ENCODE measurements around the gene LCN6. TPM values are rescaled to one million over a fixed set of nuclear protein-coding genes. Genes with fewer than 3 reads are reported as not detected.

LCN6 gene
- total RNA-seq, 6 donors from 2014 or later: 2.7 to 35.1 (median 5.5) TPM; not detected in 2

DNA sequence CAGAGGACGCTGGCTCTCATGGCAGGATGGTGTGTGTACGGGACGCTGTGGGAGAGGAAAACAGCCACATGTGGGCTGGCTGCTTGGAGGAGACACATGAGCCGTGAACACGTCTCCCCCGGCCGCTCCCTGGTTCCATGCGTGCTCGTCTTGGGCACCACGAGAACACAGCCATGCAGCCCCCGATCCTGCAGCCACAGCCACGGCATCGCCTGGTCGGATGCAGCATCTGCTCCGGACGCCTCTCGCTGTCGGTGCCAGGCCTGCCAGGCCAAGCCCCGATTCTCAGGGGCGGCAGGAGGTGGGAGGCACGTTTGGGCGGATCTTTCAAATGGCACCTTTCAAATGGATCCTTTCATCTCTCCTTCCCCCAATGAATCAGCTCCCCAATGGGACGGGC, 8.8 kb downstream of the LCN6 start:
- WGBS, 2 donors: 77 to 84% methylated on average over 7 to 23 of the region's 23 CpGs
- no peak for ATAC-seq (ENCODE audit: low FRiP score in 2 of 2)
- Histone ChIP-seq H3K4me3 (no peak overlapping the region), H3K4me1 (peaks cover 4 to 25% (median 20%) of the 10 kb centered on the region in 4 donors), H3K36me3 (no peaks in the 10 kb centered on the region), H3K27me3 (peaks cover 0 to 27% (median 12%) of the 10 kb centered on the region in 4 donors), H3K27ac (no peak overlapping the region), H3K9me3 (no peaks in the 10 kb centered on the region)
- peak in 1 of 2 donors; percentile 71 for DNase-seq
- TF ChIP-seq POLR2AphosphoS5 (IDR thresholded peaks at IDR 0.05): no peak
- TF ChIP-seq CTCF (IDR thresholded peaks at IDR 0.05): no peak
- no peak for TF ChIP-seq POLR2A (IDR thresholded peaks at IDR 0.05)
- no peak for TF ChIP-seq EP300 (IDR thresholded peaks at IDR 0.05)

- no peak for TF ChIP-seq EP300 (IDR thresholded peaks at IDR 0.05)
- no peak for TF ChIP-seq POLR2AphosphoS5 (IDR thresholded peaks at IDR 0.05)
- no peak for TF ChIP-seq POLR2A (IDR thresholded peaks at IDR 0.05)
- TF ChIP-seq CTCF (IDR thresholded peaks at IDR 0.05): no peak
- DNase-seq (peak in 1 of 2 donors; percentile 68), ATAC-seq (ENCODE audit: low FRiP score in 2 of 2) (no peak)
- Histone ChIP-seq H3K4me3 (no peak overlapping the region), H3K9me3 (no peaks in the 10 kb centered on the region), H3K27me3 (peaks cover 0 to 27% (median 12%) of the 10 kb centered on the region in 4 donors), H3K27ac (no peak overlapping the region), H3K4me1 (peaks cover 4 to 25% (median 20%) of the 10 kb centered on the region in 4 donors), H3K36me3 (no peaks in the 10 kb centered on the region)
- 89 to 92% methylated on average over 20 of the region's 20 CpGs for WGBS, 2 donors
Observed at GRCh38 chr9:136738960-136739359, 9.4 kb downstream of the LCN6 start.

DNA sequence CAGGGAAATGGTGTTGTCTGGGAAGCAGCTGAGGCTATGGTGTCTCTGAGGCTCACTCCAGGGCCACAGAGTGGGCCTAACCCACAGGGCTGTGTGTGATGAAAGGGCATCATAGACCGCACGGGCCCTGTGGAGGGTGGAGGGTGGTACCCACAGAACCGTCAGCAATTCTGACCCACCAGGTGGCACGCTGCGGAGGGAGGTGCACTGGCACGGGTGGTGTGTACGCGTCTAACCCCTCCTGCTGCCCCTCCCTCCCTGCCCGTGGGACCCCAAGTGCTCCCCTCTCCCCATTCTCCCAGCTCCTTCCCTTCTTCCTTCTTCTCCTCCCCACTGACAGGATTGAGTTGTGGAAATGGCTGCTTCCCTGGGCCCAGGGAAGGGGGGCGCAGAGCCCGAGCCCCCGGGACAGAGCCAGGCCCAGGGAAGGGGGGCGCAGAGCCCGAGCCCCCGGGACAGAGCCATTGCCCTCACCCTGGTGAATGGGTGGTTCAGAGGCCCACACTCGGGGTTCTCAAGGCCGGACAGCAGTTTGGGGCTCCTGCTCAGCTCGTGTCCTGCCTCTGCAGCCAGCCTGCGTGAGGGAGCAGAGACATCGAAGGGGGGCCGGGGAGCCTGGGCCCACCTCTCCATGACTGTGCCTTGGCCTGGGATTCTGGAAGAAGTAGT, 12.4 kb downstream of the LCN6 start:
- H3K4me3 ChIP-seq: no peak overlapping the region
- ATAC-seq (ENCODE audit: low FRiP score in 2 of 2) (no peak), DNase-seq (peak in 1 of 2 donors; percentile 52)
- H3K36me3 ChIP-seq: no peaks in the 10 kb centered on the region
- H3K27me3 ChIP-seq: peaks cover 0 to 5% (median under 1%) of the 10 kb centered on the region in 4 donors
- WGBS, 2 donors: 87 to 92% methylated on average over 15 to 21 of the region's 21 CpGs
- no peak for TF ChIP-seq CTCF (IDR thresholded peaks at IDR 0.05)
- TF ChIP-seq POLR2A (IDR thresholded peaks at IDR 0.05): no peak
- TF ChIP-seq EP300 (IDR thresholded peaks at IDR 0.05): no peak
- no peak for TF ChIP-seq POLR2AphosphoS5 (IDR thresholded peaks at IDR 0.05)
- no peak overlapping the region for H3K27ac ChIP-seq
- H3K4me1 ChIP-seq: peaks cover 2 to 4% (median 3%) of the 10 kb centered on the region in 4 donors
- H3K9me3 ChIP-seq: no peaks in the 10 kb centered on the region

DNA sequence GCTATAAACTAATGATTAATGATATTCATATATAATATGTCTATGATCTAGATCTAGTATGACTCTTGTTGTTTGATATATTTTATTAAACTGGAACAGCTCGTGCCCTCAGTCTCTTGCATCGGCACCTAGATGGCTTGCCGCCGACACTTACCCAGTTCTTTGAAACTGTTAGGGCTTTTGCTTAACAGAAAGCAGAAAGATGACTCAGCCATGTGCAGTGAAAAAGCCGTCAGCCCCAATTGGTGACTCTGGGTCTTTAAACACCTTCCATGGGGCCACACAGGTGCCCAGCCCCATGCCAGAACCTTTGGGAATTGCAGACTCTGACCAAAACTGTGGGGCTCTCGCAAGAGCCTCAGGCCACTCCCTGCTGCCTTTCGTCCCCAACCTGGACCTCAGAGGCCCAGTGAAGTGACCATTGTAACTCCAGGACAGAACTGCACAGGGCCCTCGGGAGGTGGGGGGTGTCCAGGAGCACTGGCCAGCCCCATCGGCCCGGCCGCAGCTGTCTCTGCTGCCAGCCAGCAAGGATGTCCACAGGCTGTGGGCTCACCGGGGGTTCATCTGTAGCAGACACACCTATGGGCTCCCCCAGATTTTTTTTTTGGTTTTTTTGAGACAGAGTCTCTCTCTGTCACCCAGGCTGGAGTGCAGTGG, 13.4 kb downstream of the LCN6 start:
- H3K27ac ChIP-seq: no peak overlapping the region
- ATAC-seq (ENCODE audit: low FRiP score in 2 of 2) (no peak), DNase-seq (peak in 1 of 2 donors; percentile 67)
- H3K27me3 ChIP-seq: no peaks in the 10 kb centered on the region
- H3K9me3 ChIP-seq: no peaks in the 10 kb centered on the region
- TF ChIP-seq POLR2AphosphoS5 (IDR thresholded peaks at IDR 0.05): no peak
- TF ChIP-seq EP300 (IDR thresholded peaks at IDR 0.05): no peak
- TF ChIP-seq CTCF (IDR thresholded peaks at IDR 0.05): no peak
- no peak for TF ChIP-seq POLR2A (IDR thresholded peaks at IDR 0.05)
- 87 to 91% methylated on average over 10 to 11 of the region's 12 CpGs for WGBS, 2 donors
- no peak overlapping the region for H3K4me3 ChIP-seq
- H3K4me1 ChIP-seq: no peaks in the 10 kb centered on the region
- H3K36me3 ChIP-seq: no peaks in the 10 kb centered on the region

Data from upper lobe of left lung (tissue), 6 donors.